Stimulated activated CD8-positive, alpha-beta memory T cell treated with anti-CD3 and anti-CD28 coated beads, Interleukin-2, amount 100 ng/mL, for 1 hour (primary cell): Measurements from ENCODE around the gene BICD2.

ENCODE experiments used
- DNase-seq, 2 donors: peaks; one replicate each; pipeline ENCODE4 v3.0.0-alpha.2; 2020; ENCODE audit warnings: low read depth in 2 of 2

The BICD2 gene

GRCh38 chr9:92747459-92748232, 17.0 kb downstream of the BICD2 start:
- DNase-seq, result no peak

GRCh38 chr9:92746567-92747458, 17.8 kb downstream of the BICD2 start:
- DNase-seq, result no peak

- DNase-seq, result no peak
These were observed 18.8 kb downstream of the BICD2 start for GRCh38 chr9:92745881-92746280.

DNA sequence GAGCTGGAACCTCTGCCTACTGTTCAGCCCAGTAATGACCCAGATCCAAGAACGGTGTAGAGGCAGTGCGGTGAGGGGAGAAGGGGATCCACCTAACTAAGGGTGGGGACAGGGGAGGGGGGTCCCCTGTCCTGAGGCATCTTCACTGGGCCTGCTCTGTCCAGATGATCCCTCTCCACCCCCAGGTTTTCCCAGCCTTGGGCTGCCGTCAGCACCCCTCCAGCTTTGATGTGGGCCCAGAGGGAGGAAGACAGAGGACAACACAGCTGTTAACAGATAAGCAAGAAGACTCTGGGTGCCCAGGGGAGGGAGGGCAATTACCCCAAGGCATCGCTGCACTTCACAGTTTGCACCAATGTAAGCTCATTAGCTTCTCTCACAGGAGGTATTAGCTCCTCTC, 19.3 kb downstream of the BICD2 start:
- no peak for DNase-seq

- DNase-seq, result no peak
These were observed 23.7 kb downstream of the BICD2 start for GRCh38 chr9:92740969-92741368.

DNA sequence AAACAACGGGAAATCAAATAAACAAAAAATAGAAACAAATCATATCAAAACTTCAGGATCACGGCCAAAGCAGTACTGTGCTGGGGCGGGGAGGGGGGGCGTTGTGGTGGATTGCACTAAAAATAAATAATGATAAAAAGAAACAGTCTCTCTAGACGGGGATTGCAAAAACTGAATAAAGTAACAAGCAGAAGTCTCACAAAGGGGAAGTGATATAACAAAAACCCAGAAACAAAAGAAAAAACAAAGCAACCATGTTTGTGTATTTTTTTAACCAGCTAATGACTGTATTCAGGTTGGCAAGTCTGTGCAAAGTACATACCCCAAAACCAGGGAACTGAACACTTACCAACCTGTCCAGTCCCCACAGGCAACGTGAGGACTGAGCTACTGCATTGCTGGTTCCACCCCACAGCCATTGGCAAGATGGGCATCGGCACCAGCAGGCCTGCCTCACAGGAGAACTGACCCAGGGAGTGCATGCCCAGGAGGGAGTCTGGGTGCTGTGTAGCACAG, 24.1 kb downstream of the BICD2 start:
- DNase-seq, result no peak

DNA sequence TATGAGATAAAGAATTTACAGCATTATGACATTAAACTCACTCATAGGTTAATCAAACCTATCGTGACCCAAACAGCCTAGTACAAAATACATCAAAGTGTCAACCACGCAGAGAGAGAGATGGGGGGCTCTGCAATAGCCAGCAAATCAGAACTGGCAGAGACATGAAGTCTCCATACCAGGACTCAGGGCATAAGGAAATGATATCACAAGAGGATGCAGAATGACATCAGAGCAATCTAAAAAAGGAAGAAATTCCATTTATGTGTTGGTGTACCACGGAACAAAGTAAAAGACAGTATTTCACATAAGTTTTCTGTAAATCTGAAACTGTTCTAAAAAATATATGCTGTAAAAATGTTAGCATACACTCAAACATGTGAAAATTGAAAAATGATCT, 24.6 kb downstream of the BICD2 start:
- DNase-seq, result no peak

GRCh38 chr9:92739346-92739970, 25.2 kb downstream of the BICD2 start:
- no peak for DNase-seq

DNA sequence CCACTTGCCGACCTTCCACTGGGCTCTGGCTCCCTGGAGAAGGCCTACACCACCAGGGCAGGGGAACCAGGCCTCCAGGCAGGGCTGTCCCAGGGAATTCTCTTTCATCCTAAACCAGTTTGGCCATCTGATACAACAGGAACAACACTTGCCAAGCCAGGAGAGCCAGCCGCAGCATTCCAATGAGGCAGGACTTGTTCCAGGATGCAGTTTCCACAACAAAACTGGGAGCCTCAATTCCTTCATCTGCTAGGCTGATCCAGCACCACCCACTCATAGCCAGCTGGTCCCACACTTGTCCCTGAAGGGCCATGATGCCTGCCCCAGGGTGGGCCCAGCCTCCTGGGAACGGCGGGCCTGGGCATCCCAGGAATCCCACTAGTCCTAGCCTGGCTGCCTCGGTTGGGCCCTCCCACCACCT, 26.0 kb downstream of the BICD2 start:
- DNase-seq, result no peak

DNA sequence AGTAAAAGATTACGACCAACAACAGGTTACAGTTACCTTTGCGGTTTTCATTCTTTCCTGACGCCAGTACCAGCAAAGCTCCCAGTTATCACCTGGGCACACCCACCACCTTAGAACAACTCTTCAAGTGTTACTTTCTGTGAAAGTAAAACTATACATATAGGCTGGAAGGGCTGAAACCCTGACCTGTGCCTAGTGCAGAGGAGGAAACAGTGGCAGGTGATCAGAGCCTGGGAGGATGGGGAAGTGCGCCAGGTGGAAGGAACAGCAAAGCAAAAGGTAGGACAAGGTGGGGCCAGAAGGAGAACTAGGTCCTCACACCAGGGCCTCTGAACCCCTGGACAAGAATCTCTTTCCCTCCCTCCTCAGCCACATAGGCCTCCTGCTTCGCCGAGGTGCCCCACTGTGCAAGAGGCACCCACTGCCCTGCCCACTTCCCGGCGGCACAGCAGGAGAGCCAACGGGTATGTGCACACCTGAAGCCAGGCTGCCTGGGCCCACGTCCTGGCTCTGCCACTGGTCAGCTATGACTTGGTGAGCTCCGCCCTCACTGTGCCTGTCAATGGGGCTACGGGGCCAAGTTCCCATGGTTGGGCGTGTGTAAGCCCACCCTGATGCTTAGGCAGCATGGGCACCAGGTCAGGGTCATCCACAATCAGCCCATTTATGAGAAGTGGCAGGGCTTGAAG, 26.9 kb downstream of the BICD2 start:
- no peak for DNase-seq

DNA sequence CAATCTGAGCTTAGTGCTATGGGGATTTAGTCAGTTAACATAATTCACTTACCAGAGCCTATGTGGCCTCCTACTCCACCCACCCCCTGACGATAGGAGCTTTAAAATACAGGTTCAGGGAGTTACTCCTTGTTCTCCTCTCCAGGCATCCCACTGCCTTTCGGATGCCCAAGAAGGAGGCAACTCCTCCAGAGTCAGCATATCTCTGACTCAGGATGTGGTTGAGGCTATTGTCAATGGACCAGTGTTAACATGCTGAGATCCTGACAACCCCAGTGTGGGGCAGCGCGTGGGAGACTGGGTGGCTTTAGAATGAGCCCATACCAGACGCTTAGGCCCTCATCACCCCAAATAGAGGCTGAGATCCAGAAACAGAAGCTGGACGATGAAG, 27.4 kb downstream of the BICD2 start:
- DNase-seq, result no peak

- DNase-seq, result no peak
These were observed 27.9 kb downstream of the BICD2 start for GRCh38 chr9:92736563-92737215.

DNA sequence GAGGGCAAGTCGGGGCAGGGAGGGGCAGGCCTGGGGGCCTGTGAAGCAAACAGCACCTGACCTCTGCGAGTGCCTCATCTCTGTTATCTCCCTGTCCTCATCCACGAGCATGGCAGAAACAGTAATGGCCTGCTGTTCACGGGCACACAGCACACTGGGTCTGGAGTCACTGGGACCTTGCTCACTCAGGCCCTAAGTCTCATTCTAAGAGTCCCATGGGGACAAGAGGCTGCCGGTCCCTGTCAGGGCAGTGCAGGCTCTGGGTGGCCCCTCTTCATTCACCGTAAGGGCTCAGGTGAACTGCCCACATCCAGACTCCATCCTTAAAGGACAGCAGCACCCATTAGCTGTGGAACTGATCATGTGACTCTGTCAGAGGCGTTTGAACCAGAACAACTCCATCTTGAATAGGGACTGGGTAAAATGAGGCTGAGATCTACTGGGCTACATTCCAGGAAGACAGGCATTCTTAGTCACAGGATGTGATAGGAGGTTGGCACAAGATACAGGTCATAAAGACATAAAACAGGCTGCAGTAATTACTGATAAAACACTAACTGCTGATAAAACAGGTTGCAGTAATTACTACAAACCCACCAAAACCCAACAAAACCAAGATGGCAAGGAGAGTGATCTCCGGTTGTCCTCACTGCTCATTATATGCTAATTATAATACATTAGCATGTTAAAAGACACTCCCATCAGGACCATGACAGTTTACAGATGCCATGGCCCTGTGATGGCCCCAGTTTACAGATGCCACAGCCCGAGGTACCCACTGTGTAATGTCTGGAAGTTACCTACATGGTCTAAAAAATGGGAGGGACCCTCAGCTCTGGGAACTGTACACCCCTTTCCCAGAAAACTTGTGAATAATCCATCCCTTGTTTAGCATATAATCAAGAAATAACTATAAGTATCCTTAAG, 28.7 kb downstream of the BICD2 start:
- no peak for DNase-seq

DNA sequence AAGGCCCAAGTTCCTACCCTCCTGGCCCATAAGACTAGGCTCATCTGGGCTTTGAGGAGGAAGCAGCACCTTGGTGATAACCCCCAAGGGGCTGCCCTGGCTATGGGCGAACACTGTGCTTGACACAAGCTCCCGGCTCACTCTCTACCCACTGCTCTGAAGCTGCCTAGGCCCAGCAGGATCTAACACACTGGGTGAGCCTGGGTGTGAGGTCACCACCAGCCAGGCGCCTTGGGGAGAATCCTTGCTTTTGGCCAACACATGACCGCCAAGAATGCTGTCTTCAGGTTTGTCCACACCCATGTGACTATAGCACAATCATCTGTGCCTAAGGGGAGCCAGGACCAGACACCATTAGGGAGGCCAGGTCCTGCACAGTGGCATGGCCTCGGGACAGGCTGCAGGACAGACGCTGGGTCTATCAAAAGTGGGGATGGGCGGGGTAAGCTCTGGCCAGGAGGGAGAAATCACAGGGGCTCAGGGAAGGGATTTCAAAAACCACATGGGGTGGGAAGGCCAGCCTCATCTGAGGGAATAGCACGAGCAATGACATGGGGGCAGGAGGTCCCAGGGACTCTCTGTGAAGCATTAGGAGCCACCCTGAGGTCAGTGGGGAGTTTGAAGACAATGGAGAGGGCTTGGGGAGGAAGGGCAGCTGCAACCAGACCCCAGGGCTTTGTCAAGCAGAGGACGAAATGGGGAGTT, 29.6 kb downstream of the BICD2 start:
- no peak for DNase-seq

DNA sequence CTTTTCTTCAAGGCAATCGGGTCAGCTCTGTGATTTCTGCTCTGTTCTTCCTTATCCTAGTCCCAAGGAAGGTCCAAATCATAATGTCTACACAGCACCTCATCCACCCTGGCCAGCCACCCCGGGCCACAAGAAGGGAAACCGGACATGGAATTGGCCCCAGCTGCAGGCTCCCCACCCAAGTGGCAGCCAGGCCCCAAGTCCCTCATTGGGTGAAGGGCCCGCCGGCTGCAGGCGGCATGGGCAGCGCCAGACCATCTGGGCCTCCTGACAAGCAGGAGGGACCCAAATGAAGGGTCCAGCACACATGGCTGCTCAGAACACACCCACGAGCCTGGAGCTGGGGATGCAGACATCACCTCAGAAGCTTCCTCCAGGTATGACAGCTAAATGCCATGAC, 33.7 kb downstream of the BICD2 start:
- no peak for DNase-seq

- no peak for DNase-seq
These were observed 34.9 kb downstream of the BICD2 start for GRCh38 chr9:92729735-92730155.

GRCh38 chr9:92728831-92729734, 35.5 kb downstream of the BICD2 start:
- DNase-seq, result no peak
